GM21576 (cell line): ENCODE data around the gene PITRM1.
A peak's percentile ranks its signal among the peaks of the same experiment; 100 is the strongest.

Experiments
- ATAC-seq: cut with Tn5 transposase; IDR thresholded peaks from one replicate; pipeline ENCODE4 v1.9.1; 2021; ENCODE audit warnings: mild to moderate bottlenecking, moderate library complexity; ENCODE audit not compliant: unreplicated experiment

The PITRM1 gene

DNA sequence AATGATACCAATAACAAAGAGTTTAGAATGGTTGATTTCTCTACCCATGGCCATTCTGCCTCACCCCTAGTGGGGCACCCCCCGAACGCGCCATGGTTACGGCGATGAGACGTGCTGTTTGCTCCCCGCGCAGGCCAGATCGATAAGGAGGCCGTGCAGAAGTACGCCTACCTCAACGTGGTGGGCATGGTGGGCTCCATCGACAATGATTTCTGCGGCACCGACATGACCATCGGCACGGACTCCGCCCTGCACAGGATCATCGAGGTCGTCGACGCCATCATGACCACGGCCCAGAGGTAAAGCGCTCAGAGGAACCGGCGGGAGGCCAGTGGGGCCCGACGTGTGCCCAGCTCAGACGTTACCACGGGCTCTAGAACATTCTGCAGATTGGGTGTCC, 68.9 kb downstream of the PITRM1 start:
- no peak for ATAC-seq

DNA sequence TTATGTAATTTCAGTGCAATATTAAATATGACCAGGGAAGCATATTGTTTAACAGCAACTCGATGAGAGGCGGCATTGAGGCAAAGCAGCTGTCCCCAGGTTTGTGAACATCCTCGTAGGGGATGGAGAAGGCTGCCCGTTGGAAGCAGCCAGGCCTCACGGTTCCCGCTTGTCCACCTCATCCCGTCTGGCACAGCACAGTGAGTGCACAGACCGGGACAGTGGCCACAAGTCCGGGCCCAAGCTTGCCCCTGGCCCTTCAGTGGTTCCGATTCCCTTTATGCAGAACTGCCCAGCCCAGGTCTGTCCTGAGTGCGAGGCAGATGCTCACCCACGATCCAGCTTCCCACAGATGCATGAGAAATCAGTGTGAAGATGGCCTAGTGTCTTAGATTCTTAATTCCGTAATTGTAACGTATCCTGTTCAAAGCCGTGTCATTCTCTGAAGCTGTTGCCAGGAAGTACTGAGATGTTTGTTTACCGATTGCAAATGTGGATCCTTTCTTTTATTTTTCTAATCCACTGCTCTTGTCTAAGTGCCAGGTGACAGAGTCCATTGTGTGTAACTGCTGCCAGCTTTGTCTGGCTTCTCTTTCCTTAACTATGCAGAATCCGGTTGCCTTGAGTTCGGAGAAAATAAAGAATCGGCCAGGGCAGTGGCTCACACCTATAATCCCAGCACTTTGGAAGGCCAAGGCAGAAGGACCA, 69.7 kb downstream of the PITRM1 start:
- ATAC-seq, result no peak

DNA sequence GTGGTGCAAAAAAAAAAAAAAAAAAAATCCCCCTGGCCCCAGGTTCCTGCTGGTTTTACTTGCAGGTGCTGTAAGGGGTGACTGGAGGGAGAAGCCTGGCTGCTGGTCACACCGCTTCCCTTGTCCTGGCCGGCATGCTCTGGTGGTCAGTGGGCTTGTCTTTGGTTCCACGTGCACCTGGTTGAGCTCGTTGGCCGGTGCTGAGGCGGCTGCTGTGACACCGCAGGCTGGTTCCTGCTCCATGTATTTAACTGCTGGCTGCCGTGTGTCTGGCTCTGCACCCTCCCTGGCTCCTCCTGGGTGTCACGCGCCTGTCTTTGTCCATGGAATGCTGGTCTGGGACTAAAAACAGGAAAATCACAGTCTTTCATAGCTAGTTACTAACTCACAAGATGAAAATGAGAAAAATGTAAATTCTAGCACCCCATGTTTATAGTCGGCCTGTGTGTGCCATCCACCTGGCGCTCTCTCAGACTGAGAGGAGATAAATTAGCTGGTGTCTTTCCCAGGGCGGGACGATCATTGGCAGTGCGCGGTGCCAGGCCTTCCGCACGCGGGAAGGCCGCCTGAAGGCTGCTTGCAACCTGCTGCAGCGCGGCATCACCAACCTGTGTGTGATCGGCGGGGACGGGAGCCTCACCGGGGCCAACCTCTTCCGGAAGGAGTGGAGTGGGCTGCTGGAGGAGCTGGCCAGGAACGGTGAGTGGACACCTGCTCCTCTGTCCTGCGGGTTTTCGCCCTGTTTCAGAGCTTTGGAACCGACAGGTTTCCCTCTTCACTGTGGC, 71.5 kb downstream of the PITRM1 start:
- ATAC-seq, result no peak

DNA sequence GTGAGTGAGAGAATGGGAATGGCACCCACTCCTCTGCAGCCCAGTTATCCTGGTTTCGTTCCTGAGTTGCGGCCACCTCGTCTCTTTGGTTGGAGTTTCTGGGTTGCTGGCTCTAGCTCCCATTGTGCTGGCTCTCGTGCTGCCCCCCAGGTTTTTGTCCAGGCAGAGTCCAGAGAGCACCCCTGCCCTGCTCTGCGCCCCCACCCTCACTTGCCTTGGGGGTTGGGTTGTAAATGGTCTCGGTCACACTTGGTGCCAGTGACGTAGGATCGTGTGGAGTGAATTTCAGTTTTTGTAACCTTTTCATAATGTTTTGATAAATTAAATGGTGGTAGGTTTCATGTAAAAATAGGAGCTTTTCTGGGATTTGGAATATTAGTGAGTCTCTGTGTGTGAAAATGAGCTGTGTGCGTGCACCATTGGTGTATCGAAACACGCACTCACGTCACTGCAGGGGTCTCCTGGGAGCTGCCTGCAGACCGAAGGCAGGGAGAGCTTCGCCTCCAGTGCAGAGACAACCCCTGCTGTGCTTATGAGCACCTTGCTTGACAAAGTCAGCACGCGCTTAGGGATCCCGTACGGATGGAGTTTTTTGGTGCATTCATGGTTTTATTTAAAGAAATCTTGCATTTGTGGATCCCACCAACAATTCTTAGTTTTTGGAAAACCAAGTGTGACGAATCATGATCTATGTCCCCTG, 72.3 kb downstream of the PITRM1 start:
- ATAC-seq, result no peak

DNA sequence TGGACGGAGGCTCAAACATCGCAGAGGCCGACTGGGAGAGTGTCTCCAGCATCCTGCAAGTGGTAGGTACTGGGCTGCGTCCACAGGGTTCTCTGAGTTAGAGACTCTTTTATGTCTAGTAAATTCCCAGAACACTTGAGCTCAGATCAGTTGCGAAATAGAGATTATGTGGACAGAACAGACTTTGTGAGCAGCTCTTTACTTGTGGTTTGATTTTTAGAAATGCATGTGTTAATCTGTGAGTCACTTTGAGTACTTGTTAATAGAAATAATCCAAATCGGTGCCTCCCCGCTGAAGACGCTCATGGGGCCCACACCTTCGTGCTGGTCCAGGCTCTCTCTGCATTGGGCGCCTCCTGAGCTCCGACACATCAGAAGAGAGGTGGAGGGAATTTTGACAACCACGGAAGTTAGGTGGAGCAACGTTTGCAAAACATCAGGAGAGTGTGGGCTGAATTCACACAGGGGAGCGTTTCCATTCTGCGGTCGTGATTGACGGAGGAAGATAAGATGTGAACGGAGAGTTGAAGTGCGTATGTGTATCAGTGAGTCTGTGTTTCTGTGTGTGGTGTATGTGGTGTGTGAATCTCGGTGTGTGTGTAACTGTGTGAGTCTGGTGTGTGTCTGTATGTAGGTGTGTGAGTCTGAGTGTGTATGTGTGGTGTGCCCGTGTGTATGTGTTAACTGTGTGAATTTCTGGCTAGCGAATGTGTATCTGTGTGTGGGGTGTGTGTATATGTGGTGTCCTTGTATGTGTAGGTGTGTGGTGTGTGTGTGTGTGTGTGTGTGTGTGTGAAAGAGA, 73.1 kb downstream of the PITRM1 start:
- ATAC-seq, result no peak

DNA sequence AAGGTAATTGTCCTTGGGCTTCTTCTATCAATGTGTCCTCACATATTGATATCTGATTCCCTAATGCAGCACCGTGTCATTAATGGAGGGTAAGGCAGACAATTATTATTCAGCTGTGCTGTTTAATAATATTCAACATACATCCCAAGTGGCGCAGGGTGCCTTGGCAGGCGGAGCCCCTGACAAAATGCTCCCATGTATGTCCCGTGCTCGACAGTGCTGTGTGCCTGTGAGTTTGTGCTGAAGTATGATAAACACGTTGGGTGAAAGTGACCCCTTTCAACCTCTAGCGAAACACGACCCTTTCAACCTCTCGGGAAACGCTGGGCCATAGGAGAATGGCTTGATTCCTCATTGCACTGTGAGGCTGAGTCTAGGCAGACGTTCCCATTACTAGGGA, 73.9 kb downstream of the PITRM1 start:
- no peak for ATAC-seq

DNA sequence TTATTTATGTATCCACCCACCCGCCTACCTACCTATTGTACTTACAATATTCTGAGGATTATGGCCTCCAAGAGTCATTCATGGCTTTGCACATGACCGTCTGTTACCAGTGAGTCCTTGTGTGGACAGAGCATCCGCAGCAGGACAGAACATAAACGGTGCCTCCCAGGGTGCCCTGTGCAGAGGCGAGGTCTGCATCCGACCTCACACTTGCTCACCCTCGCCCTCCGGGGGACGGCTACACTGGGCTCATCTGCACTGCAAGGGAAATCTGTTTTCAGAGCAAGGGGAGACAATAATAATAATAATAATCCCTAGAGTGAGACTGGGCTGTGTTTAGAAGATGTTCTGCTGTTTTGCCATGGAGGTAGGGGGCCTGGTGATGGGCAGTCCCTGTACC, 75.4 kb downstream of the PITRM1 start:
- ATAC-seq, result no peak

DNA sequence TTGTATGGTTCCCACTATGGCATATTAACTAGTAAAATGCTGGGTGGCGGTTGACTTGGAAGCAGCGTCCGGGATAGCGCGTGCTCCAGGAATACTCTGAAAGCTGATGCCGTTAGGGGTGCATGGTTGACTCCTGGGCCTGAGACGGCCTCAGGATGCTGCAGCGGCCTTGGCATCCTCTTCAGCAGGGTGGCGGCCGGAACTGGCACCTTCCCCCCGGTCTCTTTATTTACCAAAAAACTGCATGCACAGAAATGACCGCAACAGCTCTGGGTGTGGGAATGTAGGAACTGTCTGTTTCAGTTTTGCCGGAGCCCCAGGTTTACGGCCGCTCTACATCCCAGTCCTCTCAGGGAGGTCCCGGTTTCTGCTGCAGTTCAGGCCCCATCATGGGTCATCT, 76.4 kb downstream of the PITRM1 start:
- ATAC-seq, result no peak

DNA sequence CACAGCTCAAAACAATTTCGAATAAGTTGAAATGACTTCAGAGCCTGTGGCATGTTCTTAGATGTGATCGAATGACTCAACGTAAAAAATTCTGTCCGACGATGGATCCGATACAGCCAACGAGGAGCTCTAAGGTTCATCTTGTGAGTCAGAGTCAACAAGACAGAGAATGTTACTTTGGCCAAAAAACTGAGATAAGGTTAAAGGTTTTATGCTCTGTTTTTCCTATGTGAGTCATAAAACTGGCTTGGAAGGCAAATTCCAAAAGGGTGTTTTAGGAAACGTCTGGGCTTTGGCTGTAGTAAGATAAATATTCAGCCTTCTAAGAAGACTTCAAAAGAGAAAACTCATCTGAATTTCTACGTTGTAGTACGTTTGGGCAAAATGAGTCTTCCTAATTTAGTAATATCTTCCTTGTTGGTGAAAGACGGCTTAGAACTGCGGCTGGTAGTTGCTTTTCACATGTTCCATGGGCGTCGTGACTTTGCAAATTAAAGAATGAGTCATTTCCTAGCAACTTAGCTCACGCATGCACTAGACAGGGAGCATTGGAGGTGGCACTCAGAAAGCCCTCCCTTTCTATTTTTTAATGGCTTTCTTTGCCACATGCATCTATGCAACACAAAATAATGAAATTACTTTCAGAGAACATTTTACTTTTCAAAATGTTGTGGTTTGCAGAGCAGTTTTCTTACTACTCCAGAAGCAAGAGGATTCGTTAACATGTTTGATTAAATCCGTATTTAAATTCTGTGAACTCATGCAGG, 77.0 kb downstream of the PITRM1 start:
- ATAC-seq, result peak; percentile 73

DNA sequence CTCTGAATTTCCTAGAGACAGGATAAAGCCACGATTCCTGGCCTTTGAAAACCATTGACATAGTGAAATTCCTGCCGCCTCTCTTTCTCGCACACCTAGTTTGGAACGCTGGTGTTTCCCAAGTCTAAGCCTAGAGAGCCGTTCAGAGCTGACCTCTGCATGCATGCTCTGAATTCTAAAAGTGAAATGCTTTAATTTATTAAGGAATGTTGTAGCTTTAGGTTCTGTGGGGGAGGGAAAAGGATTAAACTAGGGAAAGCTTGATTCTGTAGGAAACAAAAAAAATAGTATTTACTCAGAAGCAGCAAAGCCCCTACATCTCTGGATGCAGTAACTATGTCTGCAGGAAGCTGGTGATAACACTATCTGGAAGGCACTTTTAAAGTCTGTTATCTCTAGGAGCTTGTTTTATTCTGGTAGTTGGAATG, 78.0 kb downstream of the PITRM1 start:
- no peak for ATAC-seq

DNA sequence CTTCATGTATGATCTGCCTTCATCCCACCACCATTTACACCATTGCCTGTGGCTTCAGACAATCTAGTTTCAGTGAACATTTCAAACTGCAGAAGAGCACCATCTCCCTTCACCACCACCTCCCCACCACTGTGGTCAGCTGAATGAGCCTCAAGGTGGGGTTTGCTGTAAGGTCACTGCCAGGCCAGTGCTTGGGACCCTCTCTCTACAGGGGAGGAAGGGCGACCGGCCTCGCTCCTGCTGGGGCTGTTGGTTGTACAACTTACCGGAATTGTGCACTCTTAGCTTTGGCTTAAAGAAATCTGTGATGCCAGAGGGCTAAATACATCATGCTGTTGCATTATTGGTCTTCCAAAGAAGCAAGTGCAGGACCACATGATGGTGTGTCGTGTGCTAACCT, 78.6 kb downstream of the PITRM1 start:
- no peak for ATAC-seq

DNA sequence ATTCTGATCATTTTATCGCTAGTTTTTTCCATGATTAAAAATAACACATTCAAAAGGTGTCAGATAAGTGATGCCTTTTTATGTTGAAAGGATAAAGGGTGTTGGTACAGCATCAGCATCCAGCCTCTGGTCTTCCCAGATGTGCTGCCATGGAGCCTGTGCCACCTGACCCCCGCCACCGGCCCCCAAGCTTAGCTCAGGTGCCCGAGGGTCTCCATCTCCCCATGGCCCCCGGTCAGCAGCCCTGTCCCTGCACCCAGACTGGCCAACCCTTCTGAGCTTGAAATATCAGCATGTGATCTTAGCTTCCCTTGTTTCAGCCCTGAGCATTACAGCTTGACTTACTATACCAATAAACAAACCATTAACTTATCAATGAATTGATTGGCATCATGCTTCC, 80.7 kb downstream of the PITRM1 start:
- ATAC-seq, result no peak

DNA sequence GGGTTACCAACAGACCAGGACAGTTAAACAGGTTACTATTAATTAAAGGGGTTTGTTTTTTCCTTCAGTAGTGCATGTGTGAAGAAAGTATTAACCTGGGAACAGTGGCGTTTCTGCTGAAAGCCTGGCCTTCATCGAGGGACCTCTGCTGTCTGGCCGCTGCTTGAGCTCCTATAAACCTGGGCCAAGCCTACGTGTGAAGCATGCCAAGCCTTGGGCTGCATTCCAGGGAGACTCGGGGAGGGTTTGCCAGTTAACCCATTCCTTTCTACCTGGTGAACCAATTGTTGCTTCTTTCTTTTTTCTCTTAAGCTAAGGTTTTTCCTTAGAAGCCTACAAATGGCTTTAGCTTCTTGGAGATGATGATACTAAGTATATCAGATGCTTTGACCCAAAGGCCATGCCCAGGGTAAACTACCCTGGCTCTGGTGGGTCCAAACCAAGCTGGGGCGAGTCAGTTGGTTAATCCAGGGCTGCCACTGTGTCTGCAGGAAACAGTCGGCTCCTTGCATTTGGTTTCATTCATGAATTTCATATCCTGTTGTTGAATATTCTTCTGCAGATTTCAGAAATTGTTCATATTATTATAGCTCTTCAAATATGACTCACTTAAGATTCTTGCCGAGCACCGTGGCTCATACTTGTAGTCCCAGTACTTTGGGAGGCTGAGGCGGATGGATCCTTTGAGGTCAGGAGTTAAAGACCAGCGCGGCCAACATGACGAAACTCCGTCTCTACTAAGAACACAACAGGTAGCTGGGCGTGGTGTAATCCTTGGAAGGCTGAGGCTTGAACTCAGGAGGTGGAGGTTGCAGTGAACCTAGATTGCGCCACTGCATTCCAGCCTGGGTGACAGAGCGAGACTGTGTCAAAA, 81.4 kb downstream of the PITRM1 start:
- no peak for ATAC-seq

DNA sequence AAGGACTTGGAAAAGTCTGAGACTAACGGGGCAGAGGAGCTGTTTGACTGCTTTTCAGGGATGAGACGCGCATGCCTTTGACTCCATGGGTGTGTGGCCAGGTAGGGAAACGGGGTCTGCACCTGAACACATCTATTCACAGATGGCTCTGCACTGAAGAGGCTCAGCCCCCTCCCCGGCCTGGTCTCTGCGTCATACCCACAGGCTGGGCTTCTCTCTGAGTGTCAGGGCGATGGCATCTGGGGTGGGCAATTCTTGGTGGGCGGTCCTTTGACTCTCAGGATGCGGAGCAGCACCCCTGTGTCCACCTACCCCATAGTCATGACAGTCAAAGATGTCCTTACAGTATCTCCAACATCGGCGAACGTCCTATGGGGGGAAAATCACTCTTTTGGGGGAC, 82.2 kb downstream of the PITRM1 start:
- ATAC-seq, result no peak
